Spleen (tissue), 7 donors: ENCODE results near the gene STXBP5L.
"Not testable (repeated sequence)": the region's sequence is repeated elsewhere in the genome, so short reads cannot be mapped to it uniquely, and the experiment has no call there.

Source experiments
- POLR2A ChIP-seq, 3 donors: fragments of 450-650 bp; IDR thresholded peaks; one replicate each; pipeline ENCODE4 v1.5.1; 2017; ENCODE audit warnings: antibody characterized with exemption in 3 of 3, mild to moderate bottlenecking in 1 of 3
- POLR2AphosphoS5 ChIP-seq, 3 donors: sonication (generic); formaldehyde crosslinking; IDR thresholded peaks; one replicate each; pipeline ENCODE4 v1.5.1; 2017; ENCODE audit warnings: antibody characterized with exemption in 3 of 3
- TF ChIP-seq, protein P1 (sequence below), 11 experiments: fragments of 200-600 bp in 7 of 11; fragments of 450-650 bp in 4 of 11; sonication (generic) in 4 of 11; IDR thresholded peaks in 8 of 11; conservative IDR thresholded peaks in 3 of 11; 1 replicate in 7 of 11; 2 replicates in 4 of 11; pipeline versions ENCODE4 v1.4.0 to v1.8.0; 2016 to 2021; ENCODE audit warnings: antibody characterized with exemption in 11 of 11, inconsistent platforms in 4 of 11, mild to moderate bottlenecking in 1 of 11
- donor health status: DM: no; HTN: no; CAD: no; lungs with moderate emphysema.
- donor health status: DM: no; HTN: no; CAD: no.
- donor health status: DM: no; HTN: no; CAD: no.

DNA sequence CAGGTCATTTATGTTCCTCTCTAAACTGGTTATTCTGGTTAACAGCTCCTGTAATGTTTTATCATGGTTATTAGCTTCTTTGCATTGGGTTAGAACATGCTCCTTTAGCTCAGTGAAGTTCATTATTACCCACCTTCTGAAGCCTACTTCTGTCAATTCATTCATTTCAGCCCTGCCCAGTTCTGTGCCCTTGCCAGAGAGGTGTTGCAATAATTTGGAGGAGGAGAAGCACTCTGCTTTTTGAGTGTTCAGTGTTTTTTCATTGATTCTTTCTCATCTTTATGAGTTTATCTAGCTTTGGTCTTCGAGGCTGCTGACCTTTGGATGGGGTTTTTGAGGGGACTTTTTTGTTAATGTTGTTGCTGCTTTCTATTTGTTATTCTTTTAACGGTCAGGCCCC lies 203.1 kb downstream of the STXBP5L start:
- TF ChIP-seq, protein P1, sequence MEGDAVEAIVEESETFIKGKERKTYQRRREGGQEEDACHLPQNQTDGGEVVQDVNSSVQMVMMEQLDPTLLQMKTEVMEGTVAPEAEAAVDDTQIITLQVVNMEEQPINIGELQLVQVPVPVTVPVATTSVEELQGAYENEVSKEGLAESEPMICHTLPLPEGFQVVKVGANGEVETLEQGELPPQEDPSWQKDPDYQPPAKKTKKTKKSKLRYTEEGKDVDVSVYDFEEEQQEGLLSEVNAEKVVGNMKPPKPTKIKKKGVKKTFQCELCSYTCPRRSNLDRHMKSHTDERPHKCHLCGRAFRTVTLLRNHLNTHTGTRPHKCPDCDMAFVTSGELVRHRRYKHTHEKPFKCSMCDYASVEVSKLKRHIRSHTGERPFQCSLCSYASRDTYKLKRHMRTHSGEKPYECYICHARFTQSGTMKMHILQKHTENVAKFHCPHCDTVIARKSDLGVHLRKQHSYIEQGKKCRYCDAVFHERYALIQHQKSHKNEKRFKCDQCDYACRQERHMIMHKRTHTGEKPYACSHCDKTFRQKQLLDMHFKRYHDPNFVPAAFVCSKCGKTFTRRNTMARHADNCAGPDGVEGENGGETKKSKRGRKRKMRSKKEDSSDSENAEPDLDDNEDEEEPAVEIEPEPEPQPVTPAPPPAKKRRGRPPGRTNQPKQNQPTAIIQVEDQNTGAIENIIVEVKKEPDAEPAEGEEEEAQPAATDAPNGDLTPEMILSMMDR (IDR thresholded peaks at IDR 0.05 in 8 of 11, conservative IDR thresholded peaks at IDR 0.05 in 3 of 11): not testable (repeated sequence)
- not testable (repeated sequence) for TF ChIP-seq POLR2A, POLR2AphosphoS5 (IDR thresholded peaks at IDR 0.05)
